Stimulated activated CD4-positive, alpha-beta T cell treated with anti-CD3 and anti-CD28 coated beads, Interleukin-1b, Interleukin-23, amount 100 ng/mL, for 4 hours (primary cell): ENCODE data around the gene CFAP107.
"Not testable (repeated sequence)": the region's sequence is repeated elsewhere in the genome, so short reads cannot be mapped to it uniquely, and the experiment has no call there.

Experiments
- DNase-seq, 2 donors: peaks; one replicate each; pipeline ENCODE4 v3.0.0-alpha.2; 2020; ENCODE audit warnings: low read depth in 2 of 2

CFAP107 gene, protein sequence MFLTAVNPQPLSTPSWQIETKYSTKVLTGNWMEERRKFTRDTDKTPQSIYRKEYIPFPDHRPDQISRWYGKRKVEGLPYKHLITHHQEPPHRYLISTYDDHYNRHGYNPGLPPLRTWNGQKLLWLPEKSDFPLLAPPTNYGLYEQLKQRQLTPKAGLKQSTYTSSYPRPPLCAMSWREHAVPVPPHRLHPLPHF

DNA sequence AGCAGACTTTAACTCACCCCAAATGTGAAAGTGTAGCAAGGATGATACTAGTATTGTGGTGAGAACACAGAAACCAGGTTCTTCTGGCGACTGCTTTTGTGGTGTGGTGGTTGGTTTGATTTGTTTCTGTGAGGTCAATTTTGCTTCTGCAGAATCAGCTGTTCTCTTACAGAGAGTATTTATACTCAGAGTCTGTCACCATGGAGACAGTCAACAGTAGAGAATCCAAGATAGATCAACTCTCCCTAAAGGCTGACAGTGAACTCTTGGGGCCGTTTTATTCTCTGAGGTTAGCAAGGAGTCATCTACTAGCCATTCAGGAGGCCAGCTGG is at the start of gene CFAP107:
TSS of gene CFAP107 (plus strand) at position 209 of the 332 bp plus-strand sequence. CDS start 231 bp downstream, outside the sequence.
- no peak for DNase-seq

DNA sequence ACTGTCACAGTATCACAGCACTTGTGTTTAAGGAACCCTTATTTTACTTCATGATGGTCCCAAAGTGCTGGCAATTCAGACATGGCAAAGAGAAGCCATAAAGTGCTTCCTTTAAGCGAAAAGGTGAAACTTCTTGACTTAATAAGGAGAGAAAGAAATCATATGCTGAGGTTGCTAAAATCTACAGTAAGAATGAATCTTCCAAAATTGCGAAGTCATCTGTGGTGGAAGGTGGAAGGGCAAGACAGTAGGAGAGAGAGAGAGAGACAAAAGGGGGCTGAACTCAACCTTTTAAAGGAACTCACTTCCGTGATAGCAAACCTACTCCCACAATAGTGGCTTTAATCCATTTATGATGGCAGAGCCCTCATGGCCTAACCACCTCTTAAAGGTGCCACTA is 49.3 kb upstream of the CFAP107 start:
- DNase-seq, result no peak

DNA sequence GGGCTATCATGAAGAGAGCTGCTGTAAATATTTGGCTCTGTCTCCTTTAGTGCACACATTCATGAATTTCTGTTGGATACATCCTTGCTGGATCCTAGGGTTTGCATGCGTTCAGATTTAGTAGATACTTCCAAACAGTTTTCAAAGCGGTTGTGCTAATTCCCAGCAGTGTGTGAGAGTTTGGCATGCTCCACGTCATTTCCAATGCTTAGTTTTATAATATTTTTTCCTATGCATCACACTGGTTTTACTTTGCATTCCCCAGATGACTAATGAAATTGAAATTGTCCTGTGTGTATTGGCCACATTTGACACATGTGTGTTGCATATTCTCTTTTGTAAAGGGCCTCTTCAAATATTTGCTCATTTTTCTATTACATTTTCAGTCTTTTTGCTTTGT is 48.6 kb upstream of the CFAP107 start:
- no peak for DNase-seq

DNA sequence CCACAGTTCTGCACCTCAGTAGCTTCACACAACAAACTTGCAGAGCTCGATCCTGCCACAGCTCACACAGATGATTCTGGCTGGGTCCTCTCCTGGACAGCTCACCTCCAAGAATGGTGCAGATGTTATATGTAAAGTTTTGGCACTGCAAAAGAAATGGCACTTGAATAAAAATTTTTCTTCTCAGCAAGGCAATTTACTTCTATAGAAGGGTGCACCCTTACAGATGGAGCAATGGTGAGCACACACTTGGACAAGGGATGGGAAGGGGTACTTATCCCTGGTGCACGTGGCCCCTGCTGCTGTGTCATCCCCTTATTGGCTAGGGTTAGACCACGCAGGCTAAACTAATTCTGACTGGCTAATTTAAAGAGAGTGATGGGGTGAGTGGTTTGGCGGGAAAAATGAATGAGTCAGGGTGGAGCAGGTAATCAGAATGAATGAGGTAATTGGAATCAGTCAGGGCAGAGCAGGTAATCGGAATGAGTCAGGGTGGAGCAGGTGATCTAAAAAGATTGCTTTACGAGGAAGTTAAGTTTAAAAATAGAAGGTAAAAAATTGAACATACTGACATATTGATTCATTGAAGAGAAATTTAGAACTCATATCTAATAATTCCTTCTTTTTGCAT is 42.1 kb upstream of the CFAP107 start:
- no peak for DNase-seq

DNA sequence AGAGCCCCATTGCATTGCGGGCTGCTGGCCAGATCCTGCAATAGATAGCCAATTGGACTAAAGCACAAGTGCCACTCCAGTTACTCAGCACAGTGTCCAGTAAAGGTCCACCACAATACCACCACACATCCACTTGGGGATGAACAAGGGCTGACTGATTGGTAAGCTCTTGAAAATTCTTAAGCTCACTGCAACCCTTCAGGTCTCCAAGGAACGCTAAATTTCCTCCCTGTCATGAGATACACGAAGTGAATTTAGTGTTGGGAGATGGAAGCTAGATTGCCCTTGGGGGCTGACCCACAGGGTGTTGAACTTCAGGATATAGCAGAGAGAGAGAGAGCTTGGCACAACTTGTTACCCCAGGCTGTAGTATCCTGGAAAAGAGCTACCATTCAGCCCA is 39.9 kb upstream of the CFAP107 start:
- DNase-seq, result no peak

DNA sequence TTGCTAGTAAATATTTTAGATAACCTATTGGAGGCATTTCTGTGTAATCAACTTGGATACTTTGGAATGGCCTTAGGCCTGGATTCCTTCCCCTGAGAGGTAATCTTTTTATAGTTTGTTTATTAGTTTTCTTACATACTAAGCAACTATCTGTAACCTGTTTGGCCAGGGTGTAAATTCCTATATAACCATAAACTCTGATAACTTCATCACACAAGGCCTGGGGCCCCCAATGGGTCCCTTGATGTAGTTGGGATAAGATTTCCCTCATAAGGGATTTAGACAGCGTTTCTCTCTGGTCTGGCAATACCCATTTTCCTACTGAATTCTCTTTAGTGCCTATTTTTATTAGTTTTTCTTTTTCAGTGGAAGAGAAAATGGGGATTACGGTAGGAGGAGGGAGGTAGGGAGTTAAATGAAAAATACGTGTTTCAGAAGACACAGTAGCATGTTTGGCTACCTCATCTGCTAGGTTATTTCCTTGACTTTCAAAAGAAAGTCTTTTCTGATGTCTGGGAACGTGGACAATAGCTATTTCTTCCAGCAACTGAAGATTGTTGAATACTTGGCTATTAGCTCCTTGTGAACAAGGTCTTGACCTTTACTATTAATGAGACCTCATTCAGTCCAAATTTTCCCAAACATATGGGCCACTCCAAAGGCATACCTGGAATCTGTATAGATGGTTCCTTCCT is 37.5 kb upstream of the CFAP107 start:
- DNase-seq, result no peak

DNA sequence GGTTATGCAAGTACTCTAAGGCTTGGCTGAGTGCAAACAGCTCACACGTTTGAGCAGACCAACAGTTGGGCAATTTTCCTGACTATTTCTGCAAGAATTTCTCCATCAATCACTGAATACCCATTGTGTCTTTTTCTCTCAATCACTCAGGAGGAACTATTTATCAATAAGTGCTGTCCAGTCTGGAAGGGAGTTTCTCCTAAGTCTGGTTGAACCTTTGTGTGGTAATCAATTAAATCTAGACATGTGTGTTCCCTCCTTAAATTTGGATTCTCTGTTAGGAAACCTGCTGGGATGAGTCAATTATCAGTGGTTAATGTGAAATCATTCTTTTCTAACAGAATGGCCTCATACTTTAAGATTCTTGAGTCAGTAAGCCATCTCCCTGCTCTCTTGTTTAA is 36.9 kb upstream of the CFAP107 start:
- DNase-seq, result no peak

DNA sequence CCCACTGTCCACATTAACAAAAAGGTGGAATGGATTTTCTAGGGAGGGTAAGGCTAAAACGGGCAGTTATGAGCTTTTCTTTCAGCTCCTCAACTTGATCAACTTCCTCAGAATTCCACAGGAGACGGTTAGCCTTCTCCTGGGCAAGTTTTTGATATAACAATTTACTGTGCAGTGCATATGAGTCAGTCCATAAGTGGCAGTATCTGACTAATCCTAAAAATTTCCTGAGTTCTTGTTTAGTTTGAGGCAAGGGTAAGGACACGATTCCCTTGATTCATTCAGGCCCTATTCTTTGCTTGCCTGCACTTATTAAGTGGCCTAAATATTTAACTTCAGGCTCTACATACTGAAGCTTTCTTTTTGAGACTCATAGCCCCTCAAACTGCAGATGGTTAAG is 36.3 kb upstream of the CFAP107 start:
- DNase-seq, result no peak

DNA sequence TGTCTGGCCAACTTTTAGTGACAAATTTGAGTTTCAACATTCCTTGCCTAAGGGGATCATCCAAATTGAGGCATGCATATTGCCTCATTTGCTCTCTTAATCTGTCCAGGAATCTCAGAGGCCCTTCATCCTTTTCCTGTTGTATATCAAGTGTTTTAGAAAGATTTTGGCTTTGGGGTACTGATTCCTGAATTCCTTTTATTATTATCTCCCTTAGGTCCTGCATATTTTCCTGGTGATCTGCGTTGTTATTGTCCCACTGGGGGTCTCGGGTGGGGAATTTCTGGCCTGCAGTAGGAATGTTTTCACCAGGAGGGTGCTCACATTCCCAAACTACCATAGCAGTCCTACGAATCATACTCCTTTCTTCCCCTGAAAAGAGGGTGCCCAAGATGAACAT is 34.5 kb upstream of the CFAP107 start:
- DNase-seq, result no peak

DNA sequence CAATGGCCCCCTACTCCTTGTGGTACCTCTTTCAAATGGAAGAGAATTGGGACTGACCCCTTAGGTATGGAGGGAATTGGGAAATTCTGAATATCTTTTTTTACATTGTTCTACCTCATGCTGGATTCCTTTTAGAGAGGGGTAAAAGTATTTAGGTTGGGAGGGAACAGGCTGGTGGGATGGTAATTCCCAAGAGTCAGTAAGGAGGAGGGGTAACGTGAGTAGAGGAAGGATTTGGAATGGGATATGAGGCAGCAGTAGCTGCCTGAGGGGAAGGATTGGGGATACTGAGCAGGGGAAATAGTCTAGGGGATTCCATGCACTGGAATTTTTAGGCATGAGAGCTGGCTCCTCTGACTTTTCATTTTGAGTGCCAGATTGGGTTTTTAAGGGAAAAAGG is 33.9 kb upstream of the CFAP107 start:
- DNase-seq, result no peak

DNA sequence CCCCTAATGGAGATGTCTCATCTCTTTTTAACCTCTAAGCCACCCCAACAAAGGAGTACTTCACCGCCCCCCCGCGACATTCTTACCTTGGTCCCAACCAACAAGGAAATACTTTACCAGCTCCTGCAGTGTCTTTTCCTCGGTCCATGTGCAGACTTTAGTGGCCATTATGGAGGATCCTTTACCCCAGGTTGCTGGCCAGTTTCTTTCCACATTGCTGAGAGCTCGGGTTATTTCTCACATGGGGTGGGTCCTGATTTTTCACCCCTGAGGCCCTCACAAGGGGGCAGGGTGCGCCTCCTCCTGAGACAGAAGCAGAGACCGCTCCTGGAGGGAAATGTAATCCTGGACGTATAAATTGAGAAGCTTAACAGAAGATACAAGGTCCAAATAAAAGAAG is 33.1 kb upstream of the CFAP107 start:
- DNase-seq, result no peak

DNA sequence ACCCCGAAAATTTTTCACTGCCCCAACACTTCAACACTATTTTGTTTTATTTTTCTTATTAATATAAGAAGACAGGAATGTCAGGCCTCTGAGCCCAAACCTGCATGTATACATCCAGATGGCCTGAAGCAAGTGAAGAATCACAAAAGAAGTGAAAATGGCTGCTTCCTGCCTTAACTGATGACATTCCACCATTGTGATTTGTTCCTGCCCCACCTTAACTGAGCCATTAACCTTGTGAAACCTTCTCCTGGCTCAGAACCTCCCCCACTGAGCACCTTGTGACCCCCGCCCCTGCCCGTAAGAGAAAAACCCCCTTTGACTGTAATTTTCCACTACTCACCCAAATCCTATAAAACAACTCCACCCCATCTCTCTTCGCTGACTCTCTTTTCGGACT is 32.3 kb upstream of the CFAP107 start:
- DNase-seq, result not testable (repeated sequence)

DNA sequence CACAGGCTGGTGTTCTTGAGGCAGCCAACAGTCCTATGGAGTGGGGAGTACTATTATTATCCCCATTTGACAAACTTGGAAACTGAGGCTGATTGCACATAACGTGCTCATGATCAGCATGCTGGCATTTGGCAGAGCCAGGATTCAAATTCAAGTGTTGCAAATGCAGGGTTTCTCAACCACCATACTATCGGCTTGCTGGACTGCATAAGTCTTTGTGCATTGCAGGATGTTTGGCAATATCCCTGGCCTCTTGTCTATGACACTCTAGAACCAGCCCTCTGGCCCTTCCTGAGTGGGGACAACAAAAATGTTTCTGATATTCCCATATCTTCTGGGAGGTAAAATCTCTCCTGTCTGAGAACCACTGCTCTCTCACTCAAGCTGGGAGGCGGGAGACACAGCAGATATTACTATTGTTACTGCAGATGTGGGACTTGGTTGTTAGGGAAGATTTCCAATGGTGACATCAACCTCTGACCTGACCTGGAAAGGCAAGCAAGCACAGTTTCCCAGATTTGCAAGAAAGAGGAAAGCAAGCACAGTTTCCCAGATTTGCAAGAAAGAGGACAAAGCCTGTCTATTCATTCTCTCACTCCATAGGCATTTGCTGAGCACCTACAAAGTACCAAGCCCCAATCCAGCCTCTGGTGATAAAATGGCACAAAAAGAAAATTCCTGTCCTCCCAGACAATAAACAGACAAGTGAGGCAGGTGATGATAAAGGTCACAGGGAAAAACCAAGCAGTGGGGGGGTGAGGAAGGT is 31.1 kb upstream of the CFAP107 start:
- no peak for DNase-seq

DNA sequence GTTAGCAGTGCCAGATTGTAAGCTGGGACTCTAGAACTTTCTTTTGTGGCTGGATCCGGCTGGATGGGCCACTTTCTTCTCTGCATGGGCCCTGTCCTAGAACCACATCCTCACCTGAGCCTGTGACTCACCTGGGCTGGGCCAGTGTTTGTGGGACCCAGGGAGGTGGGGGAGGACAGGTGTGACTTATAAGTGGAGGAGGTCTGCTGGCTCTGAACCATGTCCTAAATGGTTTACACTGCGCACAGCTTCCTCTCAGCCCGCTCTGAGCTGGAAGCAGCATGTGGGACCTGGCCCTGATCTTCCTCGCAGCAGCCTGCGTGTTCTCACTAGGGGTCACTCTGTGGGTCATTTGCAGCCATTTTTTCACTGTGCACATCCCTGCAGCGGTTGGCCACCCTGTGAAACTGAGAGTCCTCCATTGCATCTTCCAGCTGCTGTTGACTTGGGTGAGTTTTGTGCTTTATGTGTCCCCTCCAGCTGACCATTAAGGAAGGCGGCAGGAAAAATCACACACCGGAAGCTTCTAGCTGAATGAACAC is 30.0 kb upstream of the CFAP107 start, which contains the start of gene AADACL3:
TSS of gene AADACL3 (plus strand) at position 215 of the 542 bp plus-strand sequence. CDS start at position 282, 67 bp downstream.
- DNase-seq, result no peak

DNA sequence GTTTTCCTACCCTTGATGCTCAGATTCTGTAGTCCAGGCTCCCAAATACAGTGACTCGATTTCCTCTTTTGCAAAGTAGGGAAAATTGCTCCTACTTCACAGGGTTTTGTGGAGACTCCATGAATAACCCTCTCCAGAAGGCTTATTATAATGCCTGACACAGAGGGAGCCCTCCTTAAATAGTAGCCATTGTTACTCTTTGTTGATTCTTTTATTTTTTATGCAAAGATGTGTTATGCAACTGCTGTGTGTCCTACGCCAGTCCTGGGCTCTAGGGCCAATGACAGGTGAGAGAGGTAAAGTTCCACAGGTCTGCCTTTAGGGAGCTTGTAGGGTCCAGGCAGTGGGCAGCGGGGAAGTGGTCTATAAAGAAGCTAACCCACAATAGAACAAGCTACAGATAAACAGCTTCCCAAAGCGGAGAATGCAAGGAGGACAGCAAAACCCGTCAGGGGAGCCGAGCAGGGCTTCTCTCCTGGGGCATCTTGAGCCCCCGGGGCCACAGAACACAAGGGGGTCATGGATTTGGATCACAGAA is 28.6 kb upstream of the CFAP107 start:
- DNase-seq, result no peak

DNA sequence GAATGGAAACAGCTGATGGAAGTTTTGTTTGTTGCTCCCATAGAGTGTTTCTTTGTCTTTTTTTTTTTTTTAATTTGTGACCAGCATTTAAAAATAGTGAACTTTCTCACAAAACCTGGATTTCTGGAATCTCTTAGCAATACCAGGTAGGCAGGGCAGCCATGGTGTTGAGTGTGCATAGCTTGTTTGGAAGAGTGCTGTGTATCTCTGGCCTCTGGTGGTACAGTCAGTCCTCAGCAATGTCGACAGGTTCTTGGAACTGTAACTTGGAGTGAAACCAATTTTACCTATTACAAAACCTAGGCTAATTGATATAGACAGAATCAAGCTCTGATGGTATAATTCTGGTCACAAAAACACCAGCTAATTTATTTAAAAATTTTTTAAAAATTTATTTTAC is 23.4 kb upstream of the CFAP107 start:
- no peak for DNase-seq

DNA sequence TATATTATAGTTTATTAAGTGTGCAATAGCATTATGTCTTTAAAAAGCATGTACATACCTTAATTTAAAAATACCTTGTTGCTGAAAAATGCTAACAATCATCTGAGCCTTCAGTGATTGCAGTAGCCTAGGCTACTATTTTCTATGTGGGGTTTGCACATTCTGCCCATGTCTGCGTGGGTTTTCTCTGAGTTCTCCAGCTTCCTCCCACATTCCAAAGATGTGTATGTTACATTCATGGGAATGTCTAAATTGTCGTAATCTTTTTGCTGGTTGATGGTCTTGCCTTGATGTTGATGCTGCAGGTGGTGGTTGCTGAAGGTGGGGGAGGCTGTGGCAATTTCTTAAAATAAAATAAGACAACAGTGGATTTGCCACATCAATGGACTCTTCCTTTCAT is 17.6 kb upstream of the CFAP107 start:
- DNase-seq, result no peak

DNA sequence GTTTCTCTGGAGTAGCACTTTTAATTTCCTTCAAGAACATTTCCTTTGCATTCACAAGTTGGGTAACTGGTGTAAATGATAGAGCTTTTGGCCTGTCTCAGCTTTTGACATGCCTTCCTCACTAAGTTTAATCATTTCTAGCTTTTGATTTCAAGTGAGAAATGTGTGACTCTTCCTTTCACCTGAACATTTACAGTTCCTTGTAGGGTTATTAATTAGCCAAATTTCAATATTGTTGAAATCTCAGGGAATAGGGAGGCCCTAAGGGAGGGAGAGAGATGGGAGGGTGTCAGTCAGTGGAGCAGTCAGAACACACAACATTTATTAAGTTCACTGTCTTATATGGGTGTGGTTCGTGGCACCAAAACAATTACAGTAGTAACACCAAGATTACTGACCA is 15.8 kb upstream of the CFAP107 start:
- DNase-seq, result no peak

DNA sequence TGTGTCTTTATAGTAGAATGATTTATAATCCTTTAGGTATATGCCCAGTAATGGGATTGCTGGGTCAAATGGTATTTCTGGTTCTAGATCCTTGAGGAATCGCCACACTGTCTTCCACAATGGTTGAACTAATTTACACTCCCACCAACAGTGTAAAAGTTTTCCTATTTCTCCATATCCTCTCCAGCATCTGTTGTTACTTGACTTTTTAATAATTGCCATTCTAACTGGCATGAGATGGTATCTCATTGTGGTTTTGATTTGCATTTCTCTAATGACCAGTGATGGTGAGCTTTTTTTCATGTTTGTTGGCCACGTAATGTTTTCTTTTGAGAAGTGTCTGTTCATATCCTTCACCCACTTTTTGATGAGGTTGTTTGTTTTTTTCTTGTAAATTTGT is 14.9 kb upstream of the CFAP107 start:
- not testable (repeated sequence) for DNase-seq

DNA sequence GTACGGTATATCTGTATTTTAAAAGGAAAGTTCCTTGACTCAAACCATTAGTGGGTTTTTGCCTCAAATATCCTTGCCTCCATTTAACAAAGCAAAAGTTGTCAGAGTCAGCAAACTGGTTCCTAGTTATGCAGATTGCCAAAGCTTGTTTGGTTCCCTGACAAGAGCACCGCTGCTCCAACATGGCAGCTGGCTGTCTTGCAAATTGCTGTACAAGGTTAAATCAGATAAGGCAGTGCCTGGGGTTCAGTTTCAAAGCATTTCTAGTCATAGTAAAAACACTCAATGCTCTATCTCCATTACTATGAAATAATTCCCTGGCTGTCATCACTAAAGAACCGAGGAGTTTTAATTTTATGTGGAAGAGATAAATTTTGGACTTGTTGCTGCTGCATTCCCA is 11.3 kb upstream of the CFAP107 start:
- no peak for DNase-seq

DNA sequence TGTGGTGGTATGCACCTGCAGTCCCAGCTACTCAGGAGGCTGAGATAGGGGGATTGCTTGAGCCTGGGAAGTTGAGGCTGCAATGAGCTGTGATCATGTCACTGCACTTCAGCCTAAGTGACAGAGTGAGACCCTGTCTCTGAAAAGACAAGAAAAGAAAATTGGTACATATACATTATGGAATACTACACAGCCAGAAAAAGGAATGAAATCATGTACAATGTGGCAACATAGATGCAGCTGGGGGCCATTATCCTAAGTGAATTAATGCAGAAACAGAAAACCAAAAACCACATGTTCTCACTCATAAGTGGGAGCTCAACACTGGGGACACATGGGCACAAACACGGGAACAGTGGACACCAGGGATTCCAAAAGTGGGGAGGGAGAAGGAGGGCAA is 7.1 kb upstream of the CFAP107 start:
- no peak for DNase-seq

DNA sequence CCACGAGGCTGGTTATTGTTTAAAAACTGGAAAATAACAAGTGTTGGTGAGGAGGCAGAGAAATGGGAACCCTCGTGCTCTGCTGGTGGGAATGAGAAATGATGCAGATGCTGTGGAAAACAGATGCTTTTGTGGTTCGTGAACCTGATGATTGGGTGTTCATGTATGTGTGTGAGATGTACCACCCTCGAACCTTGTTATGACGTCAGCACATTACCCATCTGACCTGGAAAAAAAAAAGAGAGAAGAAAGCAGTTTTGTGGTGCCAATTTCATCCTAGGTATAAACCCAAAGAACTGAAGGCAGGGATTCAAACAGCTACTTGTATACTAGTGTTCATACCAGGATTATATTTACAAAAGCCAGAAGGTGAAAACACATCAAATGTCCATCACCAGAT is 6.4 kb upstream of the CFAP107 start:
- no peak for DNase-seq
